ENCODE measurements around the gene LACTB.

LACTB gene, protein sequence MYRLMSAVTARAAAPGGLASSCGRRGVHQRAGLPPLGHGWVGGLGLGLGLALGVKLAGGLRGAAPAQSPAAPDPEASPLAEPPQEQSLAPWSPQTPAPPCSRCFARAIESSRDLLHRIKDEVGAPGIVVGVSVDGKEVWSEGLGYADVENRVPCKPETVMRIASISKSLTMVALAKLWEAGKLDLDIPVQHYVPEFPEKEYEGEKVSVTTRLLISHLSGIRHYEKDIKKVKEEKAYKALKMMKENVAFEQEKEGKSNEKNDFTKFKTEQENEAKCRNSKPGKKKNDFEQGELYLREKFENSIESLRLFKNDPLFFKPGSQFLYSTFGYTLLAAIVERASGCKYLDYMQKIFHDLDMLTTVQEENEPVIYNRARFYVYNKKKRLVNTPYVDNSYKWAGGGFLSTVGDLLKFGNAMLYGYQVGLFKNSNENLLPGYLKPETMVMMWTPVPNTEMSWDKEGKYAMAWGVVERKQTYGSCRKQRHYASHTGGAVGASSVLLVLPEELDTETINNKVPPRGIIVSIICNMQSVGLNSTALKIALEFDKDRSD

GRCh38 chr15:63121382-63122001 is at the start of gene LACTB:
LACTB (plus strand) TSS chr15:63121861; CDS start chr15:63121872, 11 bp downstream.
- DNase-seq = peak; percentile 33

GRCh38 chr15:63072023-63072650 is 49.5 kb upstream of the LACTB start:
- DNase-seq = no peak

DNA sequence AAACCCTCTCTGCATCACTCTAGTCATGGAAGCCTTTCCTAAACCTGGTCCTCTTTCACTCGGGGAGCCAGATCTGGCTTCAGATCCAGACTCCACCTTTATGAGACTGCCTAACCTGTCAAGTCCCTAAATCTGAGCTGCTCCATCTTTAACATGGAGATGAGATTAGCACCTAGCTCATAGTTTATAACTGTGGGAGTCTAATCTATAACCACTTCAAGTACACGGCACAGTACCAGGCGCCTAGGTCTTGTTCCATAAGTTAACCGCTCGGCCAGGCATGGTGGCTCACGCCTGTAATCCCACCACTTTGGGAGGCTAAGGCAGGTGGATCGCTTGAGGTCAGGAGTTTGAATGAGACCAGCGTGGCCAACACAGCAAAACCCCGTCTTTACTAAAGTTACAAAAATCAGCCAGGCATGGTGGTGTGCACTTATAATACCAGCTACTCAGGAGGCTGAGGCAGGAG is 48.8 kb upstream of the LACTB start:
- no peak for DNase-seq

- DNase-seq = no peak
Measured at GRCh38 chr15:63073497-63074172, 48.0 kb upstream of the LACTB start.

DNA sequence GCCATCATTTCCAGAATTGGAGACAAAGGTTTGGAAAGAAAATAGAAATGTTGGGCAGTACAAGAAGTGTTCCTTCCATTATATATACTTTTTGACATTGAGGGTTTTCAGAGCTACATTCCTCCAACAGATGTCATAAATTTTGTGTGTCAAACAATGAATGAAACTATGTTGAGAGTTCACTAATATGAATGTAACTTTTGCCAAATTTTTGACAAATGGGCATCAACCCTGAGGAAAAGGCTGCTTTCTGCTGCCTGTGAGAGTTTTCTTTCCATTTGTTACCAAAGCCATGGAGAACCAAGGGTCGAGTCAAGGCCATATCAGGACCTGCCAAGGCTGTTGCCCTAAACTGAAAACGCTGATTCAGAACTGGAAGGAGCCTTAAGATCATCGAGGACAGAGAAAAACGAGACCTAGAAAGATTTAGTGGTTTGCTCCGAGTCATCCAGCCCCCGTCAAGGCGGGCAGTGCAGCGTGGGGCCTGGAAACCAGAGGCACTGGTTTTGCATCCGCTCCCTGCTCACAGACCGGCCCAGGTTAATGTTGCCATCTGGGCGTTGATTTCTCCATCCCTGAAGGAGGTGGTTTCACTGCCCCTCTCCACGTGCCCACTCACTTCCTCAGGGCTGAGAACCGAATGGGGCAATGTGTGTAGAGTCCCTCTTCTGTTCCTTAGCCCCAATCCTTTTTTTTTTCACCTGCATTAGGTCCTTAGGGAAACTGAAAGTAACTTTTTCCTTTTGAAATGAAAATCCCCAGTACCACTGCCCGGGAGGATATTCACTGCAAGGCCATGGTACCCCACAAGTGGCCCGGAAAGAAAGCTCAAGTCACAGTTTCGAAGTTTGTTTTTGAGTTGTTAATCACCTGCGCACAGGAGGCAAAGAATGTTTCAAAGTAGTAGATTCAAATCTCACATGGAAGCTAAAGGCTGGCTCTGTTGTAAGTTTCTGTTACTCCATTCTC is 46.4 kb upstream of the LACTB start:
- DNase-seq = no peak

DNA sequence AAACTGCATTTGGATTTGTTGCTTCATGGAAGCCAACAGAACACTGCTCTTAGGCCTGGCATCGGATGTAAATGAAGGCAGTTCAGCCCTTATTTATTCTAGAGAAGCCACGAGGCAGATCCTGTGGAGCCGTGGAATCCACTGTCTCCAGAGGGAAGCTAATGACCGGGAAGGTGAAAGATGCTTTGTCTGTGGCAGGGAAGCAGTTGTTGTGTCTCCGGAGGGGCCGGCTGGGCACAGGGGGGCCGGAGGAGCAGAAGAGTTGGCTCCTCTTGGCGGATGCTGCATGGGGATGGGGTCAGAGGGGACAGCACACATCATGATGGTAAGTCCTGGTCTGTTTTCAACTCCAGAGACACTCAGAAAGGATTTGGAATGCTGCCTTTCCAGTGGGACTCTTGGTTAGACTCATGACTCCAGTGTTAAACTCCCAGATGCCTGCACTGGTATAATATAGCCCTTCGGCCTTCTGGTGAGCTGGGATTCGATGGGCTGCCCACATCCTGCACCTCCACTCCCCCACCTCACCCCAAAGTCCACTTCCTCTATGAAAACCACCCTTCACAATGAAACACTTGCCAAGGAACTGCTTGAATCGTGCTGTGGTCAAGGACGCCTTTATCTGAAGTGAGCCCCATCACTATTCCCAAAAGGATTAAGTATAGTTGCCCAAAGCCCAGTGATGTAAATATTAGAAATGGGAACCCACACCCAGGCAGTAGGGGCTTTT is 45.5 kb upstream of the LACTB start:
- DNase-seq = no peak

GRCh38 chr15:63076714-63077046 is 45.0 kb upstream of the LACTB start:
- no peak for DNase-seq

- DNase-seq = no peak
Measured at GRCh38 chr15:63077952-63078351, 43.7 kb upstream of the LACTB start.

DNA sequence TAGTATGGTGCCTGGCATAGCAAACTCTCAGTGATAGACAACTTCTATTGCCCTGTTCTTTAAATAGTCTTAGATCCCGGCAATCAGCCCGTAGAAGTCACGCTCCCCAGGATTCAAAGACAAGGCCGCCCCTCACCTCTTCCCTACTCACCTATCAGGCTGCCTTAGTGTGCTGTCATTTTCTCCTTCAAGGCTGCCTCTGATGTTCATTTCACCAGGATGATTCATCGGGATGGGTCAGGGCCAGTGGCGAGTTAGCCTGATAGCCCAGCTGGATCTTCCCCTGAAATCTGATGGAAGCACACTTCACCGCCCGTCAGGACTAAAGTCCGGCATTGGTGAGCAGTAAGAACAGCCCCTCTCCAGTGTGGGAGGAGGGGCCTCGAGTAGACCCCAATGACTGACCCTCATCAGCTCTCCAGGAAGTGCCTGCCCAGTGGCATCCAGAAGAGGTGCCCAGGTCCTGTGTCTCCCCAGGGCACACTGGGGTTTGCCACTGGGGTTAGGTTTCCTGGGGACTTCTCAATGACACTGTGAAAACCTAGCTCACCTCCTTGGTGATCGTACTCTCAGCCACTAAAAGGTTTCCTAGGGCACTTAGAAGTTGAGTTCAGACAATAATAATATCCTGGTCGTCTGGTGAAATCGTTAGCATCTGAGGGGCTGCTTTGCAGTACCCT is 41.6 kb upstream of the LACTB start:
- DNase-seq = no peak

DNA sequence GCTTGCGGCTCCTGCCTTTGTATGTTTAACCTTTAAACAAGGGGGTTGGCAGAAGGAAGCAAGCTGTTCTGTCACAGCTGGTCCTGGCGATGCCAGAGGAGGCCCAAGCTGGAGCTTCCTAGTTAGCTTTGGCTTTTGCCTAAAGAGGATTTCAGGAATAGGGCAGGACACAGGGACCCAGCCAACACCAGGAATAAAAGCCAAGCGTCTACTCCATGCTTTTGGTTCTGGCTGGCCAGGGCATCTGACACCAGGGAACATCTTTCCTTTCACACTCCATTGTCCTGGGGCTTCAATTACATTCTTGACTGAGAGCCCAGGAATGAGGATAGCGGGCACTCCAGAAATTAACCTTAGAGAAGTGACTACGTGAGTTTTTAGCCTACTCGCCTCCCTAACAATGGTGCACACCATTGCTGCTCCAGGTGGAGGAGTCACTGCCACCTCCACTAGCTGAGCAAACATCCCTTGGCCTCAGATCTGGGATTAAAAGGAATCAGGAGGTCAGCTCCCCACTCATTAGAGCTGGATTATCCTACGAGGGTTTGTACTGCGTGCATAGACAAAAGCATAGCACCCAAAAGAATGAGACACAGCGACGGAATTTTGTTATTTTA is 40.9 kb upstream of the LACTB start:
- DNase-seq = no peak

DNA sequence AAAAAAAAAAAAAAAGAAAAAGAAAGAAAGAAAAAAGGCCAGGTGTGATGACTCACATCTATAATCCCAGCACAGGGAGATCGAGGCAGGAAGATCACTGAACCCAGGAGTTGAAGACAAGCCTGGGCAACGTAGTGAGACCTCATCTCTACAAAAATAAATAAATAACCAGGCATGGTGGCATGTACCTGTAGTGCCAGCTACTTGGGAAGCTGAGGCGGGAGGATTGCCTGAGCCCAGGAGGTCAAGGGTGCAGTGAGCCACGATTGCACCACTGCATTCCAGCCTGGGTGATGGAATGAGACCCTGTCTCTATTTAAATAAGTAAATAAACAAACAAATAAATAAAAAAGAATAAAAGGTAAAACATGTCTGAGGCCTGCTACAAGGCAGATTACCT is 39.3 kb upstream of the LACTB start:
- DNase-seq = no peak

DNA sequence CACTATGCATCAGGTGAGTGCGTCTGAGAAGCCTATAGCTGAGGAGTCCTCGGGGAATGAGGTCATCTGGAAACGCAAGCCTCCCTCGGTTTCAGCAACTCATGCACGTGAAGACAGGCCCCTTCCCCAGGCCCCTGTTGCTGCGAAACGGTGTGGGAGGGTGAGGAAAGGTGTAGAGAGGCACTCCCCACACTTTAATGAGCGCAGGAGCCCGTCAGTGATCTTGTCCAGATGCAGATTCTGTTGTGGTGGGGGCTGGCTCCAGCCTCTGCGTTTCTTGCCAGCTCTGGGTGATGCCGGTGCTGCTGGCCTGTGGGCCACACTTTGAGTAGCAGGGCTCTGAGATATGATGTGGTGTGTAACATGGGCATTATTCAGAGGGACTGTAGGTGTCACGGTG is 38.6 kb upstream of the LACTB start:
- DNase-seq = no peak

GRCh38 chr15:63083541-63083940 is 38.1 kb upstream of the LACTB start:
- no peak for DNase-seq

- DNase-seq = no peak
Measured at GRCh38 chr15:63084806-63085205, 36.9 kb upstream of the LACTB start.

GRCh38 chr15:63085289-63085688 is 36.4 kb upstream of the LACTB start:
- DNase-seq = no peak

DNA sequence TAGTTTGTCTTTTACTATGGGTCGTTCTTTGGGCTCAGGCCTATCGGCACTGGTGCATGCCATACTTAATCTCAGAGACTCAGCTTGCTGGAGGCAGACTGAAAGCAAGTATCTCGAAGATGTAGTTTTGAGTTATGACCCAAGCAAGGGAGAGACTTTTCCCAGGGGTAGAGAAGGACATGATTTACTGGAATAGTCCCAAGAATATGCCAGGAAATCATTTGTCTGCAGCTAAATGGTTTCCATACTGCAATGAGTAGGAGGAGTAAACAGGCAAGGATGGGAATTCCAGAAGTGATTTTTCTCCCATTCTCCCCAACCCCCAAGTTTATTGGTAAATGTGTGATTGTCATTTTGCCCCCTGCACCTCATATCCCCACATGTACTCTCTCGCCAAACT is 35.4 kb upstream of the LACTB start:
- DNase-seq = no peak

DNA sequence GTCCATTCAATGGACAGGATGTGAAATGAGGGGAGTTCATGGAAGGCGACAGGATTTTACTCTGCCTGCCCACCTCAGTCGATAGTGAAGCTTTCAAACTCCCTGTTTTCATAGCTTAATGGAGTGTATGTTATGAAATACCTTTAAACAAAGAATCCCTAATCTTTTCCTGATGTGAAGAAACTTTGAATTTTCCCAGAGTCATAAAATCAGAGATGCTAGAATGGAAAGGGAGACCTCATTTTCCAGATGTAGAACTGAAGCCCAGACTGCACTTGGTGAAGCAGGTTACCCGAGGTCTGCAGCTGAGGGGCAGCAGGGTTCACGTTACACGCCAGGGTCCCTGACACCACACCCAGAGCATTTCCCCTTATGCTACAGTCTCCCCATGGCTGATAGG is 34.7 kb upstream of the LACTB start:
- DNase-seq = no peak

GRCh38 chr15:63088533-63089245 is 33.0 kb upstream of the LACTB start:
- no peak for DNase-seq

DNA sequence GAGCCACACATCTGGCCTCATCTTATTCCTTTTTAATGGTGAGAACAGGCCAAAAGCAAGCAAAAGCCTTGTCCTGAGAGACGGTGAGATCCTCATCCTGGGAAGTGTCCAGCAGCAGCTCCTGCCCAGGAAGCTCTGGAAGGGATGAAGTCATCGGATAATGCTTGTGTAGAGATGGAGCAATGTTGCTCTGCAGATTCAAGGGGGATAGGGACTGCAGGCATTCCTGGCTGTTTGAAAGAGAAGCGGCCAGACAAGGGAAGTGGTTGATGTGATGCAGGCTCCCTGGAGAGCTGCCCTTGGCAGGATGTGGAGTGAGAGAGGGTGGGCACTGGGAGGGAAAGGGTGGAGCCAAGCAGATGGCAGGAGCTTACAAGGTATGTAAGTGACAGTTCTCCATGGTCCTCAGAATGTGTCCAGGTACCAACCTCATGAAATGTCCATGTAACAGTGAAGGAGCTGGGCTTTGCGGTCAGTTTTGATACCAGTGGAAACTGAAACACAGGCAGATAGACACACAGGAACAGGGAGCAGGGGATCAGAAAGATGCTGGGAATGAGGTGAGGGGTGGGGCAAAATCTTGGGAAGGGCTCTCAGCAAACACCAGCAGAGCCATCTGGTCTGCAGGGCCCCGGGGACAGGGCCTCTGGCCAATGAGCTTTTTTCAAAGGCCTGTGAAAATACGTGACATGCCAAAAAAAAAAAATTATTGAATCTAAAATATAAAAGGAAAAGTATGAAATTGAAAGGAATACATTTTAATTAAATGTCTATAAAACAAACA is 32.2 kb upstream of the LACTB start:
- DNase-seq = no peak
